ENCODE results near the gene PARP4. TPM values are rescaled to one million over a fixed set of nuclear protein-coding genes. Genes with fewer than 3 reads are reported as not detected.

The PARP4 gene
- total and polyA plus RNA-seq, 2 of the 4 experiments (the other 2 are of a cell fraction) = 31.7 to 50.2 TPM

GRCh38 chr13:24463078-24463477 lies 49.5 kb downstream of the PARP4 start:
- no TSS peak for BruUV-seq (replicated peaks)
- Histone ChIP-seq H3K27me3 (ENCODE audit: control insufficient read depth, insufficient read depth, low read length) (no peaks in the 10 kb centered on the region), H3K9me3 (ENCODE audit: control insufficient read depth, insufficient read depth, low read length) (no peaks in the 10 kb centered on the region), H3K4ac (ENCODE audit: low read depth, low read length) (no peak overlapping the region), H4K5ac (ENCODE audit: low read depth, low read length) (no peak overlapping the region), H3K27ac (ENCODE audit: insufficient read depth, low read length) (no peak overlapping the region), H3K14ac (replicated peaks; ENCODE audit: low read depth, low read length) (no peak overlapping the region), H3K79me1 (ENCODE audit: low read depth in 1 of 2, low read length in 2 of 2) (0 out of 4 replicates have a peak, but pooled peaks cover 0 to 4% of the 10 kb centered on the region in 2 experiments), H3K4me2 (ENCODE audit: low read depth, low read length) (no peak overlapping the region), H2AFZ (replicated peaks; ENCODE audit: low read length, poor library complexity) (no peak overlapping the region), H2AK5ac (ENCODE audit: low read depth, low read length) (no peak overlapping the region), H4K8ac (ENCODE audit: low read depth in 2 of 2, low read length in 2 of 2) (no peak overlapping the region), H3K9ac (ENCODE audit: low read depth, low read length) (no peak overlapping the region), H3K36me3 (ENCODE audit: control insufficient read depth, insufficient read depth, low read length) (peaks cover 18% of the 10 kb centered on the region), H3K4me1 (ENCODE audit: control insufficient read depth, insufficient read depth, low read length) (peaks cover 5% of the 10 kb centered on the region), H4K20me1 (ENCODE audit: insufficient read depth, low read length) (no peaks in the 10 kb centered on the region), H3K23ac (ENCODE audit: low read depth, low read length) (no peak overlapping the region), H3K4me3 (ENCODE audit: insufficient read depth, low read depth, low read length) (no peak overlapping the region), H3K18ac (ENCODE audit: low read depth, low read length) (no peak overlapping the region), H4K91ac (ENCODE audit: insufficient read depth, low read depth, low read length) (no peak overlapping the region), H2BK5ac (ENCODE audit: low read depth, low read length, poor library complexity, severe bottlenecking) (no peak overlapping the region), H2BK20ac (ENCODE audit: low read depth, low read length) (no peak overlapping the region), H3K56ac (ENCODE audit: extremely low read depth, insufficient read depth, low read length) (no peak overlapping the region), H2BK15ac (ENCODE audit: low read depth, low read length) (no peak overlapping the region), H3K9me1 (ENCODE audit: insufficient read depth, low read length) (peaks cover 6% of the 10 kb centered on the region), H2AK9ac (replicated peaks; ENCODE audit: low read depth, low read length, poor library complexity) (no peak overlapping the region), H2BK120ac (ENCODE audit: low read depth, low read length) (no peak overlapping the region)
- TF ChIP-seq MXI1 (IDR thresholded peaks at IDR 0.05; ENCODE audit: borderline replicate concordance, low read depth, low read length) = no peak
- peak; percentile 87 for TF ChIP-seq MAFK (IDR thresholded peaks at IDR 0.05; ENCODE audit: low read depth, low read length)
- CTCF ChIA-PET = no interaction called here
- in situ Hi-C loops (cut with MboI; ENCODE audit: low sequenced_read_pairs) (no loop called here), dilution Hi-C loops (cut with HindIII; ENCODE audit: low sequenced_read_pairs, unreplicated experiment) (no loop called here), intact Hi-C loops (cut with micrococcal nuclease) (no loop called here)
- DNase-seq (no peak), ATAC-seq (ENCODE audit: low read depth) (no peak)
- POLR2A ChIA-PET (ENCODE audit: unreplicated experiment) = no interaction called here
- no CpG with 5 or more reads among the region's 2 CpGs for WGBS, 2 experiments (ENCODE audit: extremely low coverage in 2 of 2, insufficient read length in 1 of 2)

Data from IMR-90 (cell line).